Kidney (tissue), 14 donors: ENCODE data around the gene PTPRU. TPM values are rescaled to one million over a fixed set of nuclear protein-coding genes. Genes with fewer than 3 reads are reported as not detected.

ENCODE experiments used
- DNase-seq, 5 donors: peaks; one replicate each; pipeline ENCODE4 v3.0.0-alpha.2; 2013 to 2020
- FAIRE-seq: peaks from 2 replicates; lab custom pipeline; 2012; peaks lifted over from hg19 to GRCh38; lab: Jason Lieb, UNC
- H3K27ac ChIP-seq, 2 donors: one replicate each; pipeline ENCODE4 v1.7.0; 2013; ENCODE audit warnings: low read depth in 2 of 2, low read length in 2 of 2, inconsistent platforms in 1 of 2
- H3K27me3 ChIP-seq: one replicate; pipeline ENCODE4 v1.7.1; 2013; ENCODE audit warnings: low read length, inconsistent platforms; ENCODE audit not compliant: control insufficient read depth, insufficient read depth
- H3K36me3 ChIP-seq, 3 donors: one replicate each; pipeline versions ENCODE4 v1.7.0 to v1.7.1; 2013; ENCODE audit warnings: low read length in 3 of 3, control low read depth in 1 of 3, inconsistent platforms in 1 of 3; ENCODE audit not compliant: insufficient read depth in 3 of 3, control insufficient read depth in 2 of 3
- H3K4me1 ChIP-seq, 3 donors: one replicate each; pipeline versions ENCODE4 v1.7.0 to v1.7.1; 2013; ENCODE audit warnings: low read length in 3 of 3, inconsistent platforms in 1 of 3, low read depth in 1 of 3; ENCODE audit not compliant: control insufficient read depth in 2 of 3, insufficient read depth in 2 of 3
- H3K4me3 ChIP-seq, 3 donors: one replicate each; pipeline versions ENCODE4 v1.7.0 to v1.8.1; 2013; ENCODE audit warnings: low read length in 3 of 3, control low read depth in 1 of 3, inconsistent platforms in 1 of 3
- H3K9ac ChIP-seq, 3 donors: one replicate each; pipeline versions ENCODE4 v1.7.0 to v1.7.1; 2013; ENCODE audit warnings: low read length in 3 of 3, control low read depth in 1 of 3, inconsistent platforms in 1 of 3
- H3K9me3 ChIP-seq, 3 donors: one replicate each; pipeline versions ENCODE4 v1.7.0 to v1.7.1; 2013; ENCODE audit warnings: low read length in 3 of 3, control low read depth in 1 of 3, inconsistent platforms in 1 of 3; ENCODE audit not compliant: control insufficient read depth in 2 of 3, insufficient read depth in 1 of 3
- intact Hi-C: fragments of 100-400 bp; cut with DNase I; formaldehyde crosslinking; loops from one replicate; pipeline ENCODE4 v1.11.1; 2022
- polyA plus RNA-seq: library from polyadenylated mRNA; stranded (reverse); fragments of 350-450 nt; fragmentation: Illumina TruSeq; extraction: RNeasy Lipid Tissue Mini Kit (QIAGEN cat#74804); gene quantifications from one replicate; pipeline ENCODE4 v1.2.3, GENCODE V29; 2014; ENCODE audit warnings: low read depth, low replicate concordance; ENCODE audit not compliant: insufficient read depth
- total RNA-seq: library from RNA; stranded (reverse); fragmentation: NEBNext Ultra II Directional; extraction: Animal tissue kit (Norgen Biotek cat#: 25700); gene quantifications from one replicate; pipeline ENCODE4 v1.2.1, GENCODE V29; 2021
- TF ChIP-seq, protein P1 (sequence below): IDR thresholded peaks from 3 replicates; pipeline ENCODE4 v1.5.1; 2012; ENCODE audit warnings: mild to moderate bottlenecking, moderate library complexity, borderline replicate concordance; ENCODE audit not compliant: insufficient read depth; ENCODE audit errors: extremely low read depth
- donor health status: control.
- donor health status: control.
- donor health status: control.
- donor health status: control.
- donor health status: control.
- donor health status: DM: yes; HTN: yes; CAD: no.
- donor health status: Normal renal cell carcinoma (clear cell type).

The PTPRU gene
- total and polyA plus RNA-seq, 2 donors from 2014 or later = 3.7 to 53.6 TPM

DNA sequence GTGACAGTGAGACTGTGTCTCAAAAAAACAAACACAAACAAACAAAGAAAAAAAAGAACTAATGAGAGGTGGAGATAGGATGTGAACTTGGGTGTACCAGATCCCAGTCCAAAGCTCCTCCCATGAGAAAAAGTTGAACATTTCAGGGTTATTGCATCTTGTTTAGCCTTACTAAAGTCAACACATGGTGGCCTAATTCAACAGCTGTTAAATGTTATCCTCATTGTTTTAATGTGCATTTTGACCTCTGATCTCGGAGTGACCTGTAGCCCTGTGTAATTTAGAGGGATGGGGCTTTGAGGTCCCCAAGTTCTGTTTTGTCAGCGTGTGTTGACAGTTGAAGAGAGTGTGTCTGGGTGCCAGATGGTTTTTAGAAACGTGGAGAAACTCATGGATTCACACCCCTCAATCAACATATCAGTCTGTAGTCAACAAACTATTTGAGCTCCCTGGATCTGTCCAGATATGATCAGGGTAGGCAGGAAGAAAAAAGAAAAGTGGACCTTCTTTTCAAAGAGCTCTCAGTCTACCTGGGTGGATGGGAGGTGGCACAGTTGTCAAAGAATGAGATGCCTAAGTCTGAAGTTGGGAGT is 34.7 kb downstream of the PTPRU start:
- no peak overlapping the region for H3K4me3 ChIP-seq
- H3K9ac ChIP-seq = no peak overlapping the region
- TF ChIP-seq, protein P1, sequence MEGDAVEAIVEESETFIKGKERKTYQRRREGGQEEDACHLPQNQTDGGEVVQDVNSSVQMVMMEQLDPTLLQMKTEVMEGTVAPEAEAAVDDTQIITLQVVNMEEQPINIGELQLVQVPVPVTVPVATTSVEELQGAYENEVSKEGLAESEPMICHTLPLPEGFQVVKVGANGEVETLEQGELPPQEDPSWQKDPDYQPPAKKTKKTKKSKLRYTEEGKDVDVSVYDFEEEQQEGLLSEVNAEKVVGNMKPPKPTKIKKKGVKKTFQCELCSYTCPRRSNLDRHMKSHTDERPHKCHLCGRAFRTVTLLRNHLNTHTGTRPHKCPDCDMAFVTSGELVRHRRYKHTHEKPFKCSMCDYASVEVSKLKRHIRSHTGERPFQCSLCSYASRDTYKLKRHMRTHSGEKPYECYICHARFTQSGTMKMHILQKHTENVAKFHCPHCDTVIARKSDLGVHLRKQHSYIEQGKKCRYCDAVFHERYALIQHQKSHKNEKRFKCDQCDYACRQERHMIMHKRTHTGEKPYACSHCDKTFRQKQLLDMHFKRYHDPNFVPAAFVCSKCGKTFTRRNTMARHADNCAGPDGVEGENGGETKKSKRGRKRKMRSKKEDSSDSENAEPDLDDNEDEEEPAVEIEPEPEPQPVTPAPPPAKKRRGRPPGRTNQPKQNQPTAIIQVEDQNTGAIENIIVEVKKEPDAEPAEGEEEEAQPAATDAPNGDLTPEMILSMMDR = no peak
- no peaks in the 10 kb centered on the region for H3K9me3 ChIP-seq
- H3K27ac ChIP-seq = no peak overlapping the region
- intact Hi-C loops = no loop called here
- DNase-seq (peak in 2 of 5 donors; percentile 62 to 70), FAIRE-seq (no peak)
- no peaks in the 10 kb centered on the region for H3K4me1 ChIP-seq
- H3K36me3 ChIP-seq = no peaks in the 10 kb centered on the region
- no peaks in the 10 kb centered on the region for H3K27me3 ChIP-seq

DNA sequence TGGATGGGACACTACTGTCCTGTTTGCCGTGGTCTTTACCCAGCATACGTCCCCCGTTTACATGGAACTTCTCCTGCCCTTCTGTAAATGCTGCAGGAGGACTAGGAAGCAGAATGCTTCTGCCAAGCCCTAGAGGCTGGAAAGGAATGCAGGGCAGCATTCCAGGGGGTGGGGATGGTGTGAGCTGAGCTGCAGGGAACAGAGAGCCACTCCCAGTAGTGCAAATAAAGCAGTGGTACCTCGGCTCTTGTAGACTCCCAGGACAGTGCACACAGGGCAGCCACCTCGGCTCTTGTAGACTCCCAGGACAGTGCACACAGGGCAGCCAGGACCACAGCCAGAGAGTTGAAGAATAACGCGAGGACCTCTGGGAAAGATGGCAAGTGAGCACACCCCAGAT is 35.4 kb downstream of the PTPRU start:
- H3K4me3 ChIP-seq = no peak overlapping the region
- no peaks in the 10 kb centered on the region for H3K4me1 ChIP-seq
- H3K9ac ChIP-seq = no peak overlapping the region
- FAIRE-seq (no peak), DNase-seq (peak in 4 of 5 donors; percentile 72 to 89 (median 84))
- no peaks in the 10 kb centered on the region for H3K36me3 ChIP-seq
- no peaks in the 10 kb centered on the region for H3K9me3 ChIP-seq
- no peaks in the 10 kb centered on the region for H3K27me3 ChIP-seq
- TF ChIP-seq, protein P1 = no peak
- intact Hi-C loops = no loop called here
- H3K27ac ChIP-seq = no peak overlapping the region

DNA sequence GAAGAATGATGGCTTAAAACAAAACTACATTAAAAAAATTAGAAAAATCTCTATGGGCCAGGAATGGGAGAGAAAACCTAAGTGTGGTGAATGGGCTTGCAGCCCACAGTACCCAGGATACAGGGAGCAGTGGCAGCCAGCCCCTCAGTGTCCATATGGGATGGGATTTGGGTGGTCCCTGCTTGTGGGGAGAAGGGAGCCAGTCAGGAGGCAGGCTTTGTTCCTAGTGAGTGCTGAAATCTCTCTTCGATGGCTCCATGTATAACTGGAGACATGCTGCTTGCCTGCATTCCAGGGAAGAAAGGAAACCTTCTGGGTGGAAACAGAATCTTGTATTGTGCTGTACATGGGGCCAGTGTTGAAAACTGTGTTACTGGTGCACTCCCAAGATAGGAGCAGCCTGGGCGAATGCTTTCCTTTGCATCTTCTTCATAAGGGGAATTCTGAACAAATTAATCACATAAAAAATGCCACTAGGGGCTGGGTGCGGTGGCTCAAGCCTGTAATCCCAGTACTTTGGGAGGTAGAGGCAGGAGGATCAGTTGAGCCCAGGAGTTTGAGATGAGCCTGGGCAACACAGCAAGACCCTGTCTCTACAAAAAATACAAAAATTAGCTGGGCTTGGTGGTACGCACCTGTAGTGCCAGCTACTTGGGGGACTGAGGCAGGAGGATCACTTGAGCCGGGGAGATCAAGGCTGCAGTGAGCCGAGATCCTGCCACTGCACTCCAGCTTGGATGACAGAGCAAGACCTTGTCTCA is 36.0 kb downstream of the PTPRU start:
- TF ChIP-seq, protein P1 = no peak
- no peak overlapping the region for H3K4me3 ChIP-seq
- DNase-seq = peak in 1 of 5 donors; percentile 4
- no peaks in the 10 kb centered on the region for H3K36me3 ChIP-seq
- H3K9me3 ChIP-seq = no peaks in the 10 kb centered on the region
- H3K27ac ChIP-seq = no peak overlapping the region
- H3K9ac ChIP-seq = no peak overlapping the region
- no peak for FAIRE-seq
- no peaks in the 10 kb centered on the region for H3K27me3 ChIP-seq
- no peaks in the 10 kb centered on the region for H3K4me1 ChIP-seq
- intact Hi-C loops = no loop called here
